Renal cortex interstitium (tissue), 15 donors: Measurements from ENCODE around the gene KCNAB3. TPM values are rescaled to one million over a fixed set of nuclear protein-coding genes. Genes with fewer than 3 reads are reported as not detected.
A peak's percentile ranks its signal among the peaks of the same experiment; 100 is the strongest.
"Not testable (repeated sequence)": the region's sequence is repeated elsewhere in the genome, so short reads cannot be mapped to it uniquely, and the experiment has no call there.

Experiments
- DNase-seq, 11 donors: peaks; one replicate each; pipeline ENCODE4 v3.0.0-alpha.2; 2013; ENCODE audit warnings: low read depth in 9 of 11, low spot score in 4 of 11; ENCODE audit errors: extremely low read depth in 1 of 11
- long read RNA-seq, 16 experiments: transcript quantifications; one replicate each; lab custom pipeline, GENCODE V29; 2026
- polyA plus RNA-seq, 3 donors: library from polyadenylated mRNA; unstranded; fragments of 120-200 nt; gene quantifications; one replicate each; pipeline ENCODE4 v1.2.1, GENCODE V29; 2013; ENCODE audit not compliant: insufficient read length in 3 of 3

Gene KCNAB3
- polyA plus RNA-seq, result 10 to 100 TPM; 10.6 to 17.1 (median 14.9) TPM
- long read RNA-seq, donor 1, partial matches to known transcripts, result 0 of 4 reads
- long read RNA-seq, donor 1, other reads (novel, unspliced or antisense), result 0 of 4 reads
- long read RNA-seq, donor 2, partial matches to known transcripts, result 0 of 2 reads
- long read RNA-seq, donor 2, other reads (novel, unspliced or antisense), result 0 of 2 reads
- long read RNA-seq, donor 3, partial matches to known transcripts, result 0 of 3 reads
- long read RNA-seq, donor 3, other reads (novel, unspliced or antisense), result 0 of 3 reads
- long read RNA-seq, donor 4, transcript KCNAB3-204 (2 exons, 859 nt), result major isoform, 5 of 6 reads
- long read RNA-seq, donor 4, partial matches to known transcripts, result 0 of 6 reads
- long read RNA-seq, donor 4, other reads (novel, unspliced or antisense), result 0 of 6 reads
- long read RNA-seq, donor 5, result 0 reads
- long read RNA-seq, donor 6, transcript KCNAB3-204 (2 exons, 859 nt), result major isoform, 5 of 7 reads
- long read RNA-seq, donor 6, partial matches to known transcripts, result 0 of 7 reads
- long read RNA-seq, donor 6, other reads (novel, unspliced or antisense), result 0 of 7 reads
- long read RNA-seq, donor 7, transcript KCNAB3-204 (2 exons, 859 nt), result major isoform, 5 of 5 reads
- long read RNA-seq, donor 7, partial matches to known transcripts, result 0 of 5 reads
- long read RNA-seq, donor 7, other reads (novel, unspliced or antisense), result 0 of 5 reads
- long read RNA-seq, donor 8, result 0 reads
- long read RNA-seq, donor 9, partial matches to known transcripts, result 0 of 2 reads
- long read RNA-seq, donor 9, other reads (novel, unspliced or antisense), result 0 of 2 reads
- long read RNA-seq, donor 10, result 0 reads
- long read RNA-seq, donor 11, partial matches to known transcripts, result 0 of 4 reads
- long read RNA-seq, donor 11, other reads (novel, unspliced or antisense), result 0 of 4 reads
- long read RNA-seq, donor 12, partial matches to known transcripts, result 0 of 1 reads
- long read RNA-seq, donor 12, other reads (novel, unspliced or antisense), result 0 of 1 reads
- long read RNA-seq, donor 13, result 0 reads
- long read RNA-seq, donor 14, partial matches to known transcripts, result 5 of 6 reads
- long read RNA-seq, donor 14, other reads (novel, unspliced or antisense), result 0 of 6 reads
- long read RNA-seq, donor 15, partial matches to known transcripts, result 0 of 2 reads
- long read RNA-seq, donor 15, other reads (novel, unspliced or antisense), result 0 of 2 reads
- long read RNA-seq, donor 16, transcript KCNAB3-204 (2 exons, 859 nt), result major isoform, 16 of 19 reads
- long read RNA-seq, donor 16, partial matches to known transcripts, result 0 of 19 reads
- long read RNA-seq, donor 16, other reads (novel, unspliced or antisense), result 0 of 19 reads

DNA sequence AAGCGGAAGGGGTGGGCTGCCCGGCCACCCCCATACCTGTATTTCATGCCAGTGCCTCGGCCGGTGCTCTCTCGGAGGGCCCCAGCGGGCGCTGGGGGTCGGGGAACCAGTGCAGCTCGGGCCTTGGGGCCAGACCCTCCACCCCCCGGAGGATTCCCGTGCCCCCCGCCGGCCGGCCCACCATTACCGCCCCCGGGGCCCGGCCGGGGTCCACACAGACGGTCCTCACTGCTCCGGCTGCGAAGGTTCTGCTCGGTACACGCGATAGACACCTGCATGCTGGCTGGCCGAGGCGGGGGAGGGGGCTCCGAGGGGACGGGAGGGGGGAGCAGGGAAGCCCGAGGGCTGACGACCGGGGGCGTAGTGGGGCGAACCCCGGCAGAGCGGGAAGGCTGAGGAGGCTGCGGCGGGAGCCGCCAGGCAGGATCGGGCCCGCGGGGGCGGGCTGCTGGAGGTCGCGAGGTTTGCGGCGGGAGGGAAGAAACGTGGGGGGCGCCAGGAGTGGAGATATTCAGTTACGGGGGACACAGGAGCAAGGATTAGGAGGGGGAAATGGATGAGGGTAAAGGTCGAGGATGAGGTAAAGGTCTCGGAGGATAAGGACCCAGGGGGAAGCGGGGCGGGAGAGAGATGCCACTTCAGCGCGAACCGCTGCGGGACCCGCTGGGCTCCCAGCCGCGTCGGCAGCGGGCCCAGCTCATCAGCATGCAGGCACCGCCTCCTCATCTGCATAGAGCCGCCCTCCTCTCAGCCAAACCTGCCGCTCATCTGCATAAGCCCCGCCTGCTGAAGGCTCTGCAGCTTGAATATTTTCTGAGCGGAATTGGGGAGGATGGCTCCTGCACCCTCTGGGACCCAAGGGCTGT is at the start of gene KCNAB3:
TSS of gene KCNAB3 (minus strand) at position 699 of the 866 bp plus-strand sequence. CDS start at position 278, 421 bp downstream.
- peak in 5 of 11 donors; percentile 64 to 74 (median 67) for DNase-seq

DNA sequence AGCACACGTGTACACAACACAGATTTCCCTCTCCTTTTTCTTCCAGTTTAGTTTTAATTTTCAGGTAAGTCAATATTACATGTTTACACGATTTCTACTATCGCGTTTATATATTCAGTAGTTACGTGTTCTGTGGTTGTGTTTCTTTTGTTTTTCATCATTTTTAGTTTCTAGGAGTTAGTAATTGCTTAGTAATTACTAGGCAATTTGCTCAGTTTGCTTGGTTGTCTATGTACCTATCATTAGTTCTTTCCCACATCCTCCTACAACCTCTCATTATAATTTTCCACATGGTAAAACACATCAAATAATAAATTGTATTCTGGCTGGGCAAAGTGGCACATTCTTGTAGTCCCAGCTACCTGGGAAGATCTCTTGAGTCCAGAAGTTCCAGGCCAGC is 48.1 kb upstream of the KCNAB3 start:
- no peak for DNase-seq

- no peak for DNase-seq
Measured at GRCh38 chr17:7977039-7977438, 47.4 kb upstream of the KCNAB3 start.

GRCh38 chr17:7974638-7975131 is 45.0 kb upstream of the KCNAB3 start:
- DNase-seq, result no peak

DNA sequence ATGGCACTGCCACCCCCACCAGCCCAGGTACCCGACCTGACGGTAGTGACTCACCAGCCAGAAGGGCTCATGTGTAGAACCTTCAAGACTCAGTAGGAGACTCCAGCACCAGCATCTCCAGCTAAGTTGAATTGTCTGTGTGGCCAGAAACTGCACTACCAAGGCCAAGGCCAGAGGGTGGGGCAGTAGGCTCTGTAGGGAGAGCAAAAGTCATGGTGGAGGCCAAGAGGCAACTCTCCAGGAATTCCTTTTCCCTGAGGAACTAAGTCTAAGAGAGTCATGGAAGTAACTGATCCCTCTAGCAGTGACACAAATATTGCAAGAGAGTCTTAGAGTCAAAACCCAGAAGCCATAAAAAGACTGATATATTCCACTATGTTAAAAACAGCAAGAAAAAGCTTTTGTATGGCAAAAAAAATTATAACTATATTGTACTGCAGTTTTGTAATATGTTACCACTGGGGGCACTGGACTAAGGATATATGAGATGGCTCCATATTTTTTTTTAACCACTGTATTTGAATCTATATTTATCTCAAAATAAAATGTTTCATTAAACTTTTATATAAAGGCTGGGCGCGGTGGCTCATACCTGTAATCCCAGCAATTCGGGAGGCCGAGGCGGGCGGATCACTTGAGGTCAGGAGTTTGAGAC is 42.6 kb upstream of the KCNAB3 start:
- no peak for DNase-seq

DNA sequence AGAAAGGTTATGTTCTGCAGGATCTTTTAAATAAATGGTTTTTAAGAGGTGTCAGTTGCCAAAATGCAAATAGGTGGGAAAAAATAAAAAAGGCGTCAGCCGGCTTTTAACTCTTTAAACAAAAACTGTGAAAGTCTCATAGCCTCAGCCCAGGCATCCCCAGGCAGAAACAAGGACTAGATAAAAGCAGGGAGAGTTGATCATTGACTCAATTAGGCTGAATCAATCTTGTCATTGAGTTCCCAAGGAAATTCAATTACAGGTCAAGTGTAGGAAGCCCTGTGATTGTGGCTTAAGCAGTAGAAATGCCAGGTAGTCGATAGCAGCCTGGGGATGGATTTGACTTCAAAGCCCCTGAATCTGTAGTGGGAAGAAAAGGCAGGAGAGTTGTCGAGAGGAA is 42.0 kb upstream of the KCNAB3 start:
- no peak for DNase-seq

GRCh38 chr17:7969433-7969832 is 39.8 kb upstream of the KCNAB3 start:
- no peak for DNase-seq

GRCh38 chr17:7967751-7968150 is 38.1 kb upstream of the KCNAB3 start:
- DNase-seq, result no peak

GRCh38 chr17:7961421-7961820 is 31.8 kb upstream of the KCNAB3 start:
- no peak for DNase-seq

GRCh38 chr17:7959503-7960253 is 30.0 kb upstream of the KCNAB3 start:
- no peak for DNase-seq

GRCh38 chr17:7956228-7956965 is 26.7 kb upstream of the KCNAB3 start:
- DNase-seq, result peak in 6 of 11 donors; percentile 13 to 38 (median 16)

DNA sequence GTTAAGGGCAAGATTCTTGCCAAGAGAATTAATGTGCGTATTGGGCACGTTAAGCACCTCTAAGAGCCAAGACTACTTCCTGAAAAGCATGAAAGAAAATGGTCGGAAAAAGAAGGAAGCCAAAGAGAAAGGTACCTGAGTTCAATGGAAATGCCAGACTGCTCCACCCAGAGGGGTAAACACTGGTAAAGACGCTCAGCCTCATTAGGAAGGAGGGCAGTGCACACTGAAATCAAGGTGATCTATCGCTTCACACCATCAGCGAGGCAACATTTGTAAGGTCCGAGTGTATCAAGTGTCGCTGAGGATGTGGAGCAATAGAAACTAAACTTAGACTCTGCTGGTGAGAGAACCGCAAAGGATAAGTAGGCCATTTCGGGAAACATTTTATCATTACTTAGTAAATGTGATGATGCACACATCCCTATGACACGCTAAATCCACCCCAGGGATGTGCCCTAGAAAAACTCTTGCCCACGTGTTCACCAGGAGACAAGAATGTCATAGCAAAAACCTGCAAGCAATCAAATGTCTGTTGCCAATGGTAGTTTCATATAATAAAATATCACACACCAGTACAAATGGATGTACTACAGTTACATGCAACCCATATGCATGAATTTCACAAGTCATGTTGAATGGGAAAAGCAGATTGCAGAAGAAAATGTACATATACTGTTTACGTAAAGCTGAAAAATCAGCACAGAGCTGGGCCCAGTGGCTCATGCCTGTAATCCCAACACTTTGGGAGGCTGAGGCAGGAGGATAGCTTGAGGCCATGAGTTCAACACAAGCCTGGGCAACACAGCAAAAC is 26.0 kb upstream of the KCNAB3 start:
- no peak for DNase-seq

GRCh38 chr17:7953266-7953665 is 23.6 kb upstream of the KCNAB3 start:
- DNase-seq, result not testable (repeated sequence)

DNA sequence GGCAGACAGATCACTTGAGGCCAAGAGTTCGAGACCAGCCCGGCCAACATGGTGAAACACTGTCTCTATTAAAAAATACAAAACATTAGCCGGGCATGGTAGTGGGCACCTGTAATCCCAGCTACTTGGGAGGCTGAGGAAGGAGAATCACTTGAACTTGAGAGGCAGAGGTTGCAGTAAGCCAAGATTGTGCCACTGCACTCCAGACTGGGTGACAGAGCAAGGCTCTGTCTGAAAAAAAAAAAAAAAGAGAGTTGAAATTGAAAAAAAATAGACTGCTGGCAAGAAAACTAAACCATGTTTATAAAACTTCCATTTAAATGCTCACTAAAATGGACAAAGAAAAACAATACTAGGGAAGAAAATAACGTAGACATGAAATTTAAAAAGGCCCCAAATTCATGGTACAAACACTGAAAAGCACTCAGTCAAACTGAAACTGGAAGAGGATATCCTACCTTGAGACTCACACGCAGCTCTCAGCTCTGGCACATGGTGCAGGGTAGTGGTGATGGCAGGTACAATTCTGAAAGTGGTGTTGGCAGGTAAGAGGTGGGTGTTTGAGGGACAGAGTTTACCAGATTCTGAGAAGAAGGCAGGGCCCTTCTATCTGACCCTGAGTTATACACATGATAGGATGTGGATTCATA is 21.6 kb upstream of the KCNAB3 start:
- DNase-seq, result no peak

GRCh38 chr17:7950578-7950977 is 20.9 kb upstream of the KCNAB3 start:
- DNase-seq, result no peak
